ENCODE results near the gene GSAP. TPM values are rescaled to one million over a fixed set of nuclear protein-coding genes. Genes with fewer than 3 reads are reported as not detected.

The GSAP gene
- total RNA-seq, 1 experiment from 2014 or later = 23.3 TPM

DNA sequence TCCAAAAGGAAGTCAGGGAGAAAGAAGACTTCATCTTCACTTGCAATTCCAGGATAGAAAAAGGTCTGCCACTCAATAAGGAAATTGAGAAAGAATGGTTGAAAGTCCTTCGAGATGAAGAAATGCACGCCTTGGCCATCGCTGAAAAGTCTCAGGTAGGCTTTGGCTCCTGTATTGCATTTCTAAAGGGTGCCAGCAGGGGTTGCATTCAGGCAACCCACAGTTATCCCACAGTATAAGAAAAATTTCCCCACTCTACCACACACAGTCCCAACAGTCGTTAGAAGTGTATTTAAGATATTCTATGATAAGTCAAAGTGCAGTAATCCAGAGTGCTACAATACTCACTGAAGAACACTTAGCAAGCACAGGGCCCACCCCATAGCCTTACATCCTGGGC lies 123.1 kb downstream of the GSAP start:
- no peak overlapping the region for H3K4me3 Mint-ChIP-seq (ENCODE audit: low read depth, unreplicated experiment)
- H3K9me3 Mint-ChIP-seq (ENCODE audit: low read depth, unreplicated experiment) = peaks cover 2% of the 10 kb centered on the region
- DNase-seq = no peak
- H3K4me1 Mint-ChIP-seq (ENCODE audit: low read depth, unreplicated experiment) = no peaks in the 10 kb centered on the region
- TF ChIP-seq, protein P1, sequence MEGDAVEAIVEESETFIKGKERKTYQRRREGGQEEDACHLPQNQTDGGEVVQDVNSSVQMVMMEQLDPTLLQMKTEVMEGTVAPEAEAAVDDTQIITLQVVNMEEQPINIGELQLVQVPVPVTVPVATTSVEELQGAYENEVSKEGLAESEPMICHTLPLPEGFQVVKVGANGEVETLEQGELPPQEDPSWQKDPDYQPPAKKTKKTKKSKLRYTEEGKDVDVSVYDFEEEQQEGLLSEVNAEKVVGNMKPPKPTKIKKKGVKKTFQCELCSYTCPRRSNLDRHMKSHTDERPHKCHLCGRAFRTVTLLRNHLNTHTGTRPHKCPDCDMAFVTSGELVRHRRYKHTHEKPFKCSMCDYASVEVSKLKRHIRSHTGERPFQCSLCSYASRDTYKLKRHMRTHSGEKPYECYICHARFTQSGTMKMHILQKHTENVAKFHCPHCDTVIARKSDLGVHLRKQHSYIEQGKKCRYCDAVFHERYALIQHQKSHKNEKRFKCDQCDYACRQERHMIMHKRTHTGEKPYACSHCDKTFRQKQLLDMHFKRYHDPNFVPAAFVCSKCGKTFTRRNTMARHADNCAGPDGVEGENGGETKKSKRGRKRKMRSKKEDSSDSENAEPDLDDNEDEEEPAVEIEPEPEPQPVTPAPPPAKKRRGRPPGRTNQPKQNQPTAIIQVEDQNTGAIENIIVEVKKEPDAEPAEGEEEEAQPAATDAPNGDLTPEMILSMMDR (IDR thresholded peaks at IDR 0.05; ENCODE audit: unreplicated experiment) = no peak
- no peaks in the 10 kb centered on the region for H3K36me3 Mint-ChIP-seq (ENCODE audit: insufficient read depth, unreplicated experiment)
- H3K27ac Mint-ChIP-seq (ENCODE audit: unreplicated experiment) = no peak overlapping the region
- intact Hi-C loops (cut with micrococcal nuclease; ENCODE audit: unreplicated experiment) = no loop called here
- CTCF ChIA-PET = no interaction called here
- H3K27me3 Mint-ChIP-seq (ENCODE audit: unreplicated experiment) = no peaks in the 10 kb centered on the region
- BruUV-seq (replicated peaks) = no TSS peak

DNA sequence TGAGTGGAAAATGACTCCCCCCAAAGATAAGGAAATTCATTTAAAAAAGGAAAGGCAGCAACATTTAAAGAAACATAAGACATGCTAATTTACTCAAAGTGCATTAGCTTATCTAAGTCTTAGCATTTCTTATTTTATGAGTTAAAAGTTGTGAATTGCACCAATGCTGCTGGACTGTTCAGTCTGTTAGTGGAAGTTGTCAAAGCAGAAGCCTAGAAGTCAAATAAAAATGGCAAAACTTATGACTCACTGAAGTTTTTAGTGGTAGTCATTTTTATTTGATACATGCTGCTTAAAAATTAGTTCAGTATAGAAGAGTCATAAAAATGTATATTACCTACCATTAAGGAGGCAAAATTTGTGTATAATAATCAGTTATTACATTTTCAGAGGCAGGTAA lies 125.7 kb downstream of the GSAP start:
- DNase-seq = no peak
- CTCF ChIA-PET = no interaction called here
- Mint-ChIP-seq H3K36me3 (ENCODE audit: insufficient read depth, unreplicated experiment) (no peaks in the 10 kb centered on the region), H3K27me3 (ENCODE audit: unreplicated experiment) (no peaks in the 10 kb centered on the region), H3K4me3 (ENCODE audit: low read depth, unreplicated experiment) (no peak overlapping the region), H3K4me1 (ENCODE audit: low read depth, unreplicated experiment) (no peaks in the 10 kb centered on the region), H3K27ac (ENCODE audit: unreplicated experiment) (no peak overlapping the region), H3K9me3 (ENCODE audit: low read depth, unreplicated experiment) (peaks cover 3% of the 10 kb centered on the region)
- no TSS peak for BruUV-seq (replicated peaks)
- TF ChIP-seq, protein P1 (IDR thresholded peaks at IDR 0.05; ENCODE audit: unreplicated experiment) = no peak
- intact Hi-C loops (cut with micrococcal nuclease; ENCODE audit: unreplicated experiment) = no loop called here

DNA sequence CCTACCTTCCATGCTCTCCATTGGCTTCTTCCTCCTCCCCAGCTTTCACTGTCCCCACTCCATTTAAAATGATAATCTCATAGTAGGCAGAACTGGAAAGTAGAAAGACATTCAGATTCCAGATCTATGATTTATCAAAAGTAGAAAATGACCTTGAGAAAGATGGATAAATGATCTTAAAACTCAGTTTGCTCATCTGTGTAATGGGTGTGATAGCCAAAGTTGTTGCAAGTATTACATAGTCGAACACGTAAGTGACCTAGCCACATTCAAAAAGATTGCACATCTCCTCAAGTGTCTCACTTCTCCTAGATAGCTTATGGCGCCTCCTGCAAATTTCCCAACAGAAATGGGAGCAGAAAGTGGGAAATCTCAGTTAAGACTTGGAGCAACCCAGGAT lies 126.8 kb downstream of the GSAP start:
- CTCF ChIA-PET = no interaction called here
- no peak overlapping the region for H3K4me3 Mint-ChIP-seq (ENCODE audit: low read depth, unreplicated experiment)
- BruUV-seq (replicated peaks) = no TSS peak
- TF ChIP-seq, protein P1 (IDR thresholded peaks at IDR 0.05; ENCODE audit: unreplicated experiment) = no peak
- intact Hi-C loops (cut with micrococcal nuclease; ENCODE audit: unreplicated experiment) = no loop called here
- no peaks in the 10 kb centered on the region for H3K27me3 Mint-ChIP-seq (ENCODE audit: unreplicated experiment)
- H3K9me3 Mint-ChIP-seq (ENCODE audit: low read depth, unreplicated experiment) = peaks cover 3% of the 10 kb centered on the region
- no peak overlapping the region for H3K27ac Mint-ChIP-seq (ENCODE audit: unreplicated experiment)
- DNase-seq = no peak
- H3K4me1 Mint-ChIP-seq (ENCODE audit: low read depth, unreplicated experiment) = no peaks in the 10 kb centered on the region
- no peaks in the 10 kb centered on the region for H3K36me3 Mint-ChIP-seq (ENCODE audit: insufficient read depth, unreplicated experiment)

DNA sequence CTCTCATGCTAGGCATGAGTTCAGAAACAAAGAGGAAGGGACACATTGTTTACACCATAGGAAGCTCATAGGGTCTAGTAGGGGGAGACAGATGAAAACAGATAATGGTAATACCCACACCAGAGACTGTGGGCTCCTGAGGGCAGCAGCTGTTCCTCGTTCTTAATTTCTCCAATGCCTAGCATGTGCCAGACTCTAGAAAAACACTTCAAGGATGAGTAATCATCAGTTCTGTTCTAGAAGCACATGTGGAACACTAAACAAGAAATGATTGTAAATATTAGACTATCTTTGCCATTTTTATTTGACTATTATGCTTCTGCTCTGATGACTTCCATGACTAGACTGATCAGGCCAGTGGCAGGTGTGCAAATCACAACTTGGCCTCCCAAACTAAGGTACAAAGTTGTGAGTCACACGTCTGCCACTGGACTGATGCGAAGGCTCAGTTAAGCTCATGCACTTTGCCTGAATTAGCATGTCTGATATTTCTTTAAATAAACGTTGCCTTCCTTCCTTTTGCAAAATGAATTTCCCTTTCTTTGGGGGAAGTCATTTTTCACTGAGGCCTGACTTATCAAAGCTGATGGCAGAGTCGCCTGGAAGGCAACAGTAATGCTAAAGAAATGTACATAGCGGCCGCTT lies 127.4 kb downstream of the GSAP start:
- CTCF ChIA-PET = no interaction called here
- TF ChIP-seq, protein P1 (IDR thresholded peaks at IDR 0.05; ENCODE audit: unreplicated experiment) = no peak
- no peaks in the 10 kb centered on the region for H3K27me3 Mint-ChIP-seq (ENCODE audit: unreplicated experiment)

More for the DNA sequence above, 127.4 kb downstream of the GSAP start:
- H3K9me3 Mint-ChIP-seq (ENCODE audit: low read depth, unreplicated experiment) = peaks cover 3% of the 10 kb centered on the region
- no peaks in the 10 kb centered on the region for H3K4me1 Mint-ChIP-seq (ENCODE audit: low read depth, unreplicated experiment)
- BruUV-seq (replicated peaks) = no TSS peak
- intact Hi-C loops (cut with micrococcal nuclease; ENCODE audit: unreplicated experiment) = no loop called here
- no peaks in the 10 kb centered on the region for H3K36me3 Mint-ChIP-seq (ENCODE audit: insufficient read depth, unreplicated experiment)
- no peak for DNase-seq
- no peak overlapping the region for H3K27ac Mint-ChIP-seq (ENCODE audit: unreplicated experiment)
- no peak overlapping the region for H3K4me3 Mint-ChIP-seq (ENCODE audit: low read depth, unreplicated experiment)
